Ascending aorta (tissue), 2 donors: ENCODE measurements around the gene TMEM164. TPM values are rescaled to one million over a fixed set of nuclear protein-coding genes. Genes with fewer than 3 reads are reported as not detected.

Experiments used
- DNase-seq, 2 donors: peaks; one replicate each; pipeline ENCODE4 v3.0.0-alpha.2; 2019; ENCODE audit warnings: low spot score in 2 of 2
- H3K27ac ChIP-seq, 2 donors: fragments of 200-600 bp; sonication (generic); one replicate each; pipeline ENCODE4 v1.5.1; 2016 to 2017; ENCODE audit warnings: mild to moderate bottlenecking in 1 of 2
- H3K27me3 ChIP-seq: fragments of 200-600 bp; sonication (generic); one replicate; pipeline ENCODE4 v1.5.1; 2017
- H3K36me3 ChIP-seq, 2 donors: fragments of 200-600 bp; sonication (generic); one replicate each; pipeline ENCODE4 v1.5.1; 2016
- H3K4me1 ChIP-seq, 2 donors: fragments of 200-600 bp; sonication (generic); one replicate each; pipeline ENCODE4 v1.5.1; 2016 to 2017; ENCODE audit warnings: mild to moderate bottlenecking in 1 of 2
- H3K4me3 ChIP-seq, 2 donors: fragments of 200-600 bp; sonication (generic); one replicate each; pipeline ENCODE4 v1.5.1; 2016 to 2017; ENCODE audit warnings: mild to moderate bottlenecking in 1 of 2
- H3K9me3 ChIP-seq, 2 donors: fragments of 200-600 bp; sonication (generic); one replicate each; pipeline ENCODE4 v1.5.1; 2016
- CTCF ChIP-seq, 3 experiments: fragments of 200-600 bp in 2 of 3; fragments of 450-650 bp in 1 of 3; sonication (generic) in 2 of 3; IDR thresholded peaks; one replicate each; pipeline ENCODE4 v1.5.1; 2016 to 2019; ENCODE audit warnings: antibody characterized with exemption in 3 of 3, mild to moderate bottlenecking in 1 of 3, moderate library complexity in 1 of 3
- intact Hi-C: fragments of 100-400 bp; cut with DNase I; formaldehyde crosslinking; loops from one replicate; pipeline ENCODE4 v1.15.1; 2023
- total RNA-seq: library from RNA; depleted of rRNA; stranded (reverse); fragments of >200 nt; gene quantifications from one replicate; pipeline ENCODE4 v1.1.0, GENCODE V29; 2016

TMEM164 gene
- total RNA-seq, 1 donor from 2014 or later, result 15.0 TPM

DNA sequence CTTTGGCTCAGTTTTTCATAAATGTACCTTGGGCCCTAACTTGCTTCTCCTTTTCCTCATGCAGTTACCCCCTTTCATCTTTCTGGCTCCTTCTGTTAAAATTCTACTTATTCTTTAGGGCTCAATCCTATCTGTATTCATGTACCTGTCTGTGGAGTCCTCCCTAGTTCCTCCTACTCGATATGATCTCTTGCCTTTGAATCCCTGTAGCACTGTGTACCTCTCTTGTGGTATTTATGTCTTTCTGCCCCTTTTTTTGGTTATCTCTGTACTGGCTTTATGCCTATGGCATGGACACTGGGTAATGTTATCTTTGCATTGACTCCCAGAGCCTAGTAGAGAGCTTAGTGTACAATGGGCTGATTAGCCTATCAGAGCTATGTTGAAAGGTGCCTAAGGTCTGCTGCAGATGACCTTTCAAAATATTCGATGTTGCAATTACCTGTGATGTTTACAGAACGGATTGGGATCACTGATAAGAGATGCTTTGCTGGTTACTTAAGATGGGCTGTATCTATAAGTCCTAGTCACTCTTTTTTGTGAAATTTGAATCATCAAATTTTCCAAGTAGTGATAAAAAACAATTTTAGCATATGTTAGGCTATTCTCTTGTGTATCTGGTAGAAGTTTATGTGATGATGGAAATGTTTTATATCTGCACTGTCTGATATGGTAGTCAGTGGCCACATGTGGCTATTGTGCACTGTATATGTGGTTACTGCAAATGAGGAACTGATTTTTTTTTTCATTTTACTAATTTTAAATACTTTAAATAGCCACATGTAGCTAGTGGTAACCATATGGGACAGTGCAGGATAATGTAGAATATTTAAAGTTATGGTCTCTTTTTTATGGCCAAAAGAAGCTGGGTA lies 33.5 kb downstream of the TMEM164 start:
- Histone ChIP-seq H3K9me3 (no peaks in the 10 kb centered on the region), H3K4me3 (no peak overlapping the region), H3K27me3 (no peaks in the 10 kb centered on the region), H3K27ac (no peak overlapping the region), H3K36me3 (no peaks in the 10 kb centered on the region), H3K4me1 (no peaks in the 10 kb centered on the region)
- intact Hi-C loops, result no loop called here
- no peak for DNase-seq
- no peak for TF ChIP-seq CTCF (IDR thresholded peaks at IDR 0.05)

DNA sequence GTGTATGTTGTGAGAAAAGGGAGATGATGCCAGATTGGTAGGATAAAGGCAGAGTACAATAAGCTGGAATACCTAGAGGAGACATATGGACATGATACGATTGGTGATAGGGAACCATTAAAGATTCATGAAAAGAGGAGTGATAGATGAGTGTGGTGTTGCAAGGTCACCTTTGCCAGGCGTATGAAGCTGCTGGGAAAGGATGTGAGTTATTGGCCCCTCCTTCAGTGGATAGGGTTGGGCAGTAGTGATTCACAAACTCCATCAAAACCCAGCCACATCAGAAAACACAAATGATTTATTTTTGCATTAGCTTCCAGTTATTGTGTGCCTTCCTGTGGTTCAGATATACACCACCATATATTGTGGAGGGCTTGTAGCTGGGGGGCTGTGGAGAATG lies 34.3 kb downstream of the TMEM164 start:
- Histone ChIP-seq H3K27ac (no peak overlapping the region), H3K4me1 (no peaks in the 10 kb centered on the region), H3K9me3 (no peaks in the 10 kb centered on the region), H3K4me3 (no peak overlapping the region), H3K36me3 (no peaks in the 10 kb centered on the region), H3K27me3 (no peaks in the 10 kb centered on the region)
- intact Hi-C loops, result no loop called here
- no peak for TF ChIP-seq CTCF (IDR thresholded peaks at IDR 0.05)
- no peak for DNase-seq

DNA sequence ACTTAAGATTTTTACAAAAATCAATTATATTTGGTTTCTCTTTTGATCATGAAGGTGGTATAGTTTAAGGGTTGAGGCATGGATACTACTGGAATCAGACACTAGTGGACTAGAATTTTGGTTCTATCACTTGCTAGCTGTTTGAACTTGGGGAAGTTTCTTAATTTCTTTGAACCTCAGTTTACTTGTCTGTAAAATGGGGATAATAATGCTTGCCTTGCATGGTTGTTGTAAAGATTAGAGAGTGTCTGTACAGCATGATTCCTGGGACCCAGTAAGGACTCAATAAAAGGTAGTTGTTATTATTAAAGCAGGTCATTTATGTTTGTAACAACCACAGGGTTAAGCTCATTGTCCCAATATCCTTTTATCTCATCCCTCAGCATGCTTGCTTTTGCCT lies 36.0 kb downstream of the TMEM164 start:
- H3K9me3 ChIP-seq, result no peaks in the 10 kb centered on the region
- H3K4me3 ChIP-seq, result no peak overlapping the region
- H3K27me3 ChIP-seq, result no peaks in the 10 kb centered on the region
- no peaks in the 10 kb centered on the region for H3K36me3 ChIP-seq
- H3K4me1 ChIP-seq, result no peaks in the 10 kb centered on the region
- intact Hi-C loops, result no loop called here
- no peak for TF ChIP-seq CTCF (IDR thresholded peaks at IDR 0.05)
- H3K27ac ChIP-seq, result no peak overlapping the region
- no peak for DNase-seq

- Histone ChIP-seq H3K4me1 (no peaks in the 10 kb centered on the region), H3K27me3 (no peaks in the 10 kb centered on the region), H3K9me3 (no peaks in the 10 kb centered on the region), H3K27ac (no peak overlapping the region), H3K36me3 (no peaks in the 10 kb centered on the region), H3K4me3 (no peak overlapping the region)
- intact Hi-C loops, result no loop called here
- no peak for DNase-seq
- TF ChIP-seq CTCF (IDR thresholded peaks at IDR 0.05), result no peak
Measured at GRCh38 chrX:110041980-110042379, 39.1 kb downstream of the TMEM164 start.

- no peak for TF ChIP-seq CTCF (IDR thresholded peaks at IDR 0.05)
- H3K36me3 ChIP-seq, result no peaks in the 10 kb centered on the region
Measured at GRCh38 chrX:110042496-110042895, 39.6 kb downstream of the TMEM164 start.

More at GRCh38 chrX:110042496-110042895, 39.6 kb downstream of the TMEM164 start:
- no peak overlapping the region for H3K27ac ChIP-seq
- no peaks in the 10 kb centered on the region for H3K27me3 ChIP-seq
- no peaks in the 10 kb centered on the region for H3K4me1 ChIP-seq
- H3K4me3 ChIP-seq, result no peak overlapping the region
- no peaks in the 10 kb centered on the region for H3K9me3 ChIP-seq
- intact Hi-C loops, result no loop called here
- no peak for DNase-seq
